ENCODE data around the gene CCDC92B.

Gene CCDC92B

DNA sequence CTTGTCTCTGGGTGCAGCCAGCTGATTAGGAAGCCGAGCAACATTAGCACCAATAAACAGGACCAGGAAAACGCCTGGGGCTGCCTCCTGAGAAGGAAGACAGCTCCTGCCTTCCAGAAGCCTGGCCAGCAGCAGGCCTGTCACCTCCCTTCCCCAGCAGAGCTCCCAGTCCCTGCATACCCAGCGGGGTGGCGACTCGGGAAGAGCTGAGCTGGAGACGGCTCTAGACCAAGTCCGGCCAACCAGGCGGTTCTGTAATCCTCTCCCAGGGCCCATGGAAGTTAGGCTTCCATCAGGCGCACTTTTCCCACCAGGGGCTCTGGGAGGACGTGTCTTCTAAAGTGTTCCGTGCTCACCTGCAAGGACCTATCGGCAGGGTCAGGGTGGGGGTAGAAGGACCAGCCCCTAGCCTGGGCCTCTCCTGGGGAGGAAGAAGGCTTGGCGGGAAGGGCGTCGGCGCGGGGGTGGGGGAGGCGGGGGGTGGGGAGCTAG is 25.9 kb downstream of the CCDC92B start:
- Histone ChIP-seq H3K9me3 (ENCODE audit: control insufficient read depth, insufficient read depth, low read length) (no peaks in the 10 kb centered on the region), H3K4me2 (ENCODE audit: low read length) (no peak overlapping the region), H3K27ac (ENCODE audit: low read depth, low read length) (no peak overlapping the region), H3K4me3 (ENCODE audit: low read length) (no peak overlapping the region), H3K4me1 (ENCODE audit: control insufficient read depth, low read length) (peaks cover 1% of the 10 kb centered on the region; the same call in 1 of the 2 replicates), H3K79me2 (ENCODE audit: control insufficient read depth, low read length) (no peaks in the 10 kb centered on the region), H3K27me3 (ENCODE audit: control insufficient read depth, low read length) (peaks cover 3% of the 10 kb centered on the region; the same call in 1 of the 2 replicates), H4K20me1 (ENCODE audit: control insufficient read depth, insufficient read depth, low read depth, low read length) (no peaks in the 10 kb centered on the region), H3F3A (ENCODE audit: control insufficient read depth, insufficient read depth) (0 out of 2 replicates have a peak, but pooled peaks cover 3% of the 10 kb centered on the region), H3K9me2 (replicated peaks; ENCODE audit: control insufficient read depth, low read length) (no peaks in the 10 kb centered on the region), H3K36me3 (ENCODE audit: control insufficient read depth, low read length) (no peaks in the 10 kb centered on the region)
- TF ChIP-seq EZH2phosphoT487 (IDR thresholded peaks at IDR 0.05; ENCODE audit: borderline replicate concordance, low read length): no peak

DNA sequence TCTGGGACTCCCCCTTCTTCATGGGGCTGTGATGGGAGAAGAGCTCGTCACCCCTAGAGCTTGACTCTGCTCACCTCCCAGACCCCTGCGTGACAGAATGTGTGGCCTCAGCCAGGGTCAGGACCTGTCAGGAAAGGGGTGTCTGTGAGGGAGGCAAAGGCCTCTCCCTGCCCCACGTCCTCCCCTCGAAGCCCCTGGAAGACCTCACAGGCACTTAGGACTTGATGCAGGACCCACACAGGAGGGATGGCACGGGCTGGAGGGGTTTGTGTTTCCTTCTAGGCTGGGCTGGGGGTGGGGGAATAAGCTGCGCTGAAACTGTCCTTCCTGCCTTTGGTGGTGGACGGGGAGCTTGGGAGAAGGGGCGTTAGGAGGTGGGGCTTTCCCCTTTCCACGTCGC is 26.8 kb downstream of the CCDC92B start:
- H3K27ac ChIP-seq (ENCODE audit: low read depth, low read length): no peak overlapping the region
- no peaks in the 10 kb centered on the region for H3K4me1 ChIP-seq (ENCODE audit: control insufficient read depth, low read length)
- no peaks in the 10 kb centered on the region for H4K20me1 ChIP-seq (ENCODE audit: control insufficient read depth, insufficient read depth, low read depth, low read length)
- 0 out of 2 replicates have a peak, but pooled peaks cover 3% of the 10 kb centered on the region for H3F3A ChIP-seq (ENCODE audit: control insufficient read depth, insufficient read depth)
- TF ChIP-seq EZH2phosphoT487 (IDR thresholded peaks at IDR 0.05; ENCODE audit: borderline replicate concordance, low read length): no peak
- TF ChIP-seq, protein P1, sequence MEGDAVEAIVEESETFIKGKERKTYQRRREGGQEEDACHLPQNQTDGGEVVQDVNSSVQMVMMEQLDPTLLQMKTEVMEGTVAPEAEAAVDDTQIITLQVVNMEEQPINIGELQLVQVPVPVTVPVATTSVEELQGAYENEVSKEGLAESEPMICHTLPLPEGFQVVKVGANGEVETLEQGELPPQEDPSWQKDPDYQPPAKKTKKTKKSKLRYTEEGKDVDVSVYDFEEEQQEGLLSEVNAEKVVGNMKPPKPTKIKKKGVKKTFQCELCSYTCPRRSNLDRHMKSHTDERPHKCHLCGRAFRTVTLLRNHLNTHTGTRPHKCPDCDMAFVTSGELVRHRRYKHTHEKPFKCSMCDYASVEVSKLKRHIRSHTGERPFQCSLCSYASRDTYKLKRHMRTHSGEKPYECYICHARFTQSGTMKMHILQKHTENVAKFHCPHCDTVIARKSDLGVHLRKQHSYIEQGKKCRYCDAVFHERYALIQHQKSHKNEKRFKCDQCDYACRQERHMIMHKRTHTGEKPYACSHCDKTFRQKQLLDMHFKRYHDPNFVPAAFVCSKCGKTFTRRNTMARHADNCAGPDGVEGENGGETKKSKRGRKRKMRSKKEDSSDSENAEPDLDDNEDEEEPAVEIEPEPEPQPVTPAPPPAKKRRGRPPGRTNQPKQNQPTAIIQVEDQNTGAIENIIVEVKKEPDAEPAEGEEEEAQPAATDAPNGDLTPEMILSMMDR (IDR thresholded peaks at IDR 0.05; ENCODE audit: low read depth, low read length, poor library complexity, severe bottlenecking): no peak
- H3K4me2 ChIP-seq (ENCODE audit: low read length): no peak overlapping the region
- H3K9me2 ChIP-seq (replicated peaks; ENCODE audit: control insufficient read depth, low read length): no peaks in the 10 kb centered on the region
- no peaks in the 10 kb centered on the region for H3K79me2 ChIP-seq (ENCODE audit: control insufficient read depth, low read length)
- no peaks in the 10 kb centered on the region for H3K9me3 ChIP-seq (ENCODE audit: control insufficient read depth, insufficient read depth, low read length)
- H3K27me3 ChIP-seq (ENCODE audit: control insufficient read depth, low read length): peaks cover 3% of the 10 kb centered on the region; the same call in 1 of the 2 replicates
- H3K4me3 ChIP-seq (ENCODE audit: low read length): no peak overlapping the region
- no peaks in the 10 kb centered on the region for H3K36me3 ChIP-seq (ENCODE audit: control insufficient read depth, low read length)

- H3K9me3 ChIP-seq (ENCODE audit: control insufficient read depth, insufficient read depth, low read length): no peaks in the 10 kb centered on the region
- 0 out of 2 replicates have a peak, but pooled peaks cover 3% of the 10 kb centered on the region for H3F3A ChIP-seq (ENCODE audit: control insufficient read depth, insufficient read depth)
- TF ChIP-seq, protein P1 (IDR thresholded peaks at IDR 0.05; ENCODE audit: low read depth, low read length, poor library complexity, severe bottlenecking): no peak
- no peak overlapping the region for H3K4me3 ChIP-seq (ENCODE audit: low read length)
- no peaks in the 10 kb centered on the region for H3K36me3 ChIP-seq (ENCODE audit: control insufficient read depth, low read length)
- H3K4me2 ChIP-seq (ENCODE audit: low read length): no peak overlapping the region
- H3K27ac ChIP-seq (ENCODE audit: low read depth, low read length): no peak overlapping the region
- no peaks in the 10 kb centered on the region for H3K4me1 ChIP-seq (ENCODE audit: control insufficient read depth, low read length)
- no peaks in the 10 kb centered on the region for H3K9me2 ChIP-seq (replicated peaks; ENCODE audit: control insufficient read depth, low read length)
- H4K20me1 ChIP-seq (ENCODE audit: control insufficient read depth, insufficient read depth, low read depth, low read length): no peaks in the 10 kb centered on the region
- H3K27me3 ChIP-seq (ENCODE audit: control insufficient read depth, low read length): peaks cover 3% of the 10 kb centered on the region; the same call in 1 of the 2 replicates
- no peaks in the 10 kb centered on the region for H3K79me2 ChIP-seq (ENCODE audit: control insufficient read depth, low read length)
Observed at GRCh38 chr17:2721603-2722002, 27.8 kb downstream of the CCDC92B start.

DNA sequence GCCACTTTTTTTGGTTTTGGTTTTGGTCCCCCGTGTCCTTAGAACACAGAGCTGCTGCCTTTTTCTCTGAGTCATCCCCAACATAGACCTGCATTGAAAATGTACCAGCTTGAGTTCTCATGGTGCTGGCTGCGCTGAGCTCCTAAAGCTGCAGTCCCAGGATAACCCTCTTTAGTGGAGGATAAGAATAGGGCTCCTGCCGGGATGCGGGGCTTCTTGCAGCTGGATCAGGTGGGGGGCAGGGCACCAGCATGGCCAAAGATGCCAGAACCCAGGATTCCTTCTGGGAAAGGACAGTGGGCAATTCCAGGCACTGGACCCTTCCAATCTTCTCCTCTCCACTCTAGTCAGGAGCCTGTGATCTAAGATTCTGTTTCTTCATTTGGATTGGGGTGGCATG is 29.6 kb downstream of the CCDC92B start:
- H3K27ac ChIP-seq (ENCODE audit: low read depth, low read length): no peak overlapping the region
- H3K9me3 ChIP-seq (ENCODE audit: control insufficient read depth, insufficient read depth, low read length): no peaks in the 10 kb centered on the region
- no peak overlapping the region for H3K4me3 ChIP-seq (ENCODE audit: low read length)
- no peak overlapping the region for H3K4me2 ChIP-seq (ENCODE audit: low read length)
- no peaks in the 10 kb centered on the region for H3K27me3 ChIP-seq (ENCODE audit: control insufficient read depth, low read length)
- no peaks in the 10 kb centered on the region; the same call in 1 of the 2 replicates for H3K79me2 ChIP-seq (ENCODE audit: control insufficient read depth, low read length)
- no peaks in the 10 kb centered on the region for H4K20me1 ChIP-seq (ENCODE audit: control insufficient read depth, insufficient read depth, low read depth, low read length)
- TF ChIP-seq, protein P1 (IDR thresholded peaks at IDR 0.05; ENCODE audit: low read depth, low read length, poor library complexity, severe bottlenecking): no peak
- TF ChIP-seq EZH2phosphoT487 (IDR thresholded peaks at IDR 0.05; ENCODE audit: borderline replicate concordance, low read length): no peak
- no peaks in the 10 kb centered on the region for H3K36me3 ChIP-seq (ENCODE audit: control insufficient read depth, low read length)
- no peaks in the 10 kb centered on the region for H3F3A ChIP-seq (ENCODE audit: control insufficient read depth, insufficient read depth)
- H3K9me2 ChIP-seq (replicated peaks; ENCODE audit: control insufficient read depth, low read length): no peaks in the 10 kb centered on the region
- no peaks in the 10 kb centered on the region for H3K4me1 ChIP-seq (ENCODE audit: control insufficient read depth, low read length)

Measured in DOHH2 (cell line).